Activated CD8-positive, alpha-beta T cell treated with anti-CD3 and anti-CD28 coated beads for 36 hours (primary cell): ENCODE measurements around the gene CLEC16A. TPM values are rescaled to one million over a fixed set of nuclear protein-coding genes. Genes with fewer than 3 reads are reported as not detected.

Experiments
- ATAC-seq: fragments of 200-7000 bp; cut with Tn5 transposase; one replicate; pipeline ENCODE4 v1.10.0; 2021; ENCODE audit warnings: mild to moderate bottlenecking, moderate library complexity
- CTCF ChIA-PET: fragments of 350-600 bp; sonication (Branson Sonifier 250); formaldehyde crosslinking; loops from one replicate; lab custom pipeline; 2021; ENCODE audit warnings: antibody characterized with exemption; lab: Charles Lee
- POLR2A ChIA-PET: fragments of 350-600 bp; sonication (Branson Sonifier 250); formaldehyde crosslinking; loops from one replicate; lab custom pipeline; 2021; ENCODE audit warnings: antibody characterized with exemption; lab: Charles Lee
- DNase-seq: peaks from one replicate; pipeline ENCODE4 v3.0.0-alpha.2; 2020
- H3K27ac Mint-ChIP-seq: one replicate; pipeline ENCODE4 v1.8.0; 2021; ENCODE audit warnings: mild to moderate bottlenecking, mixed read lengths
- H3K27me3 Mint-ChIP-seq: one replicate; pipeline ENCODE4 v1.8.0; 2021; ENCODE audit warnings: mixed read lengths
- H3K36me3 Mint-ChIP-seq: one replicate; pipeline ENCODE4 v1.8.0; 2021; ENCODE audit warnings: low read depth, mixed read lengths
- H3K4me1 Mint-ChIP-seq: one replicate; pipeline ENCODE4 v1.8.0; 2021; ENCODE audit warnings: low read depth, mixed read lengths
- H3K4me3 Mint-ChIP-seq: one replicate; pipeline ENCODE4 v1.8.0; 2021; ENCODE audit warnings: mild to moderate bottlenecking, moderate library complexity, mixed read lengths
- H3K9me3 Mint-ChIP-seq: one replicate; pipeline ENCODE4 v1.8.0; 2021; ENCODE audit warnings: mixed read lengths
- intact Hi-C: fragments of 100-400 bp; cut with micrococcal nuclease; formaldehyde crosslinking; loops from one replicate; pipeline ENCODE4 v1.10.0; 2022
- total RNA-seq, 2 experiments: library from RNA; stranded (reverse); gene quantifications; one replicate each; pipeline ENCODE4 v1.2.3, GENCODE V29; 2021
- TF ChIP-seq, protein P1 (sequence below): fragments of 200-600 bp; IDR thresholded peaks from one replicate; pipeline ENCODE4 v1.8.0; 2022; ENCODE audit warnings: antibody characterized with exemption, mild to moderate bottlenecking

CLEC16A gene
- total RNA-seq, 2 experiments from 2014 or later = 20.4 to 21.7 TPM

DNA sequence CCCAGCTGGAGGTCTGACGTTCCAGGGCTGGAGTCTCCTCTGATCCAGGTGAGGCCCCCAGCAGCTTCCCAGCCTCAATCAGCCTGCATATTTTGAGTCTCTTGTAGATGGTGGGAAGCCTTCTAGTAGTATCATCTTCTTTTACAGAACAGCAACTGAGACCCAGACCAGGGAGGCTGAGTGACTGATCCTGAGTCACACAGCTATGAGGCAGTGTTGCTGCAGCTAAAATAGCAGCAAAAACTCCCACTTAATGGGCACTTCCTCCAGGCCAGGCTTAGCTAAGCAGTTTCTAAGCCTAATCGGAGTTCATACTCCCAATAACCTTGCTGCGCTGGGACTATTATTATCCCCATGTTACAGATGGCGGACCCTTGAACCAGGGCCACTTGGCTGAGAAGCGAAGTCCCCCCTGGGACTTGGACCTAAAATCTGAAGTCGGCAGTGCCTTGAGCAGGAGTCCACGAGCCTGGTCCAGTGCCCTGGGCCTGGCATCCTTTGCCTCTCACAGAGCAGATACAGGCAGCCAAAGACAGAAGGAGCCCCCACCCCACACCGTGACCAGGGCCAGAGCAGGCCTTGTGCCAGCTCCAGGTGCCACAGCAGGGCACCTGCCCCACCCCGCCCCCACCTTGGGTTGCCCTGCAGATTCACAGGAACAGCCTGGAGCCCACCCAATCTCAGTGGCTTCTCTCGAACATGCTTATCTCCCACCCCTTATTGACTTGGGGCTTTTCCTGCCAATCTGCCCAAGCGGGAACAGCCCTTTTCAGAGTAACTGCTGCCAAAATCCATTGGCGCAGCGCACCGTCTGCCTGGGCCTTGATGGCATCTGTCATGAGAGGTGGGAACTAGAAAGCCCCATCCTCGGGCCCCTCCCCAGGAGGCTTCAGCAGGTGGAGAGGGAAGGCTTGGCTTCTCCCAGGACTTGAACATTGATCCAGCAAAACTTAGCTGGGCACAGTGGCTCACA, 246.5 kb downstream of the CLEC16A start:
- Mint-ChIP-seq H3K36me3 (no peaks in the 10 kb centered on the region), H3K4me3 (no peak overlapping the region), H3K27me3 (no peaks in the 10 kb centered on the region), H3K4me1 (peaks cover 19% of the 10 kb centered on the region), H3K27ac (peak overlapping the region; percentile 38), H3K9me3 (no peaks in the 10 kb centered on the region)
- ATAC-seq = peak; percentile 86
- intact Hi-C loops = no loop called here
- POLR2A ChIA-PET = interaction anchor here (0.9 to 2.7 kb wide), 4 partner anchors 8 to 86 kb away, joined by 3 to 12 read pairs (median 6); no protein-coding TSS in a partner anchor
- TF ChIP-seq, protein P1, sequence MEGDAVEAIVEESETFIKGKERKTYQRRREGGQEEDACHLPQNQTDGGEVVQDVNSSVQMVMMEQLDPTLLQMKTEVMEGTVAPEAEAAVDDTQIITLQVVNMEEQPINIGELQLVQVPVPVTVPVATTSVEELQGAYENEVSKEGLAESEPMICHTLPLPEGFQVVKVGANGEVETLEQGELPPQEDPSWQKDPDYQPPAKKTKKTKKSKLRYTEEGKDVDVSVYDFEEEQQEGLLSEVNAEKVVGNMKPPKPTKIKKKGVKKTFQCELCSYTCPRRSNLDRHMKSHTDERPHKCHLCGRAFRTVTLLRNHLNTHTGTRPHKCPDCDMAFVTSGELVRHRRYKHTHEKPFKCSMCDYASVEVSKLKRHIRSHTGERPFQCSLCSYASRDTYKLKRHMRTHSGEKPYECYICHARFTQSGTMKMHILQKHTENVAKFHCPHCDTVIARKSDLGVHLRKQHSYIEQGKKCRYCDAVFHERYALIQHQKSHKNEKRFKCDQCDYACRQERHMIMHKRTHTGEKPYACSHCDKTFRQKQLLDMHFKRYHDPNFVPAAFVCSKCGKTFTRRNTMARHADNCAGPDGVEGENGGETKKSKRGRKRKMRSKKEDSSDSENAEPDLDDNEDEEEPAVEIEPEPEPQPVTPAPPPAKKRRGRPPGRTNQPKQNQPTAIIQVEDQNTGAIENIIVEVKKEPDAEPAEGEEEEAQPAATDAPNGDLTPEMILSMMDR = no peak
- no peak for DNase-seq
- CTCF ChIA-PET = interaction anchor here (0.6 to 2.0 kb wide), 4 partner anchors 18 to 227 kb away, joined by 3 to 4 read pairs (median 4); partner anchors contain the start of gene SOCS1

DNA sequence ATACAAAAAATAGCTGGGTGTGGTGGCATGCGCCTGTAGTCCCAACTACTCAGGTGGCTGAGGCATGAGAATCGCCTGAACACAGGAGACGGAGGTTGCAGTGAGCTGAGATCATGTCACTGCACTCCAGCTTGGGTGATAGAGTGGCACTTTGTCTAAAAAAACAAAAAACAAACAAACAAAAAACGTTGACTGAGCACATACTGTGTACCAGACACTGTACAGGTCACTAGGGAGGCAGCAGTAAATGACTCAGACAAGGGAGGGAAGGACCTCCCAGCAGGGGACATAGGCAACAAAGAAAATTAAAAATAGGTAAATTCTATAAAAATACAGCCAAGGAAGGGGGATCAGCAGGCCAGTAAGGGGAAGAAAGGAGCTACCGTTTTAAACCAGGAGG, 247.3 kb downstream of the CLEC16A start:
- no peak for ATAC-seq
- Mint-ChIP-seq H3K27ac (no peak overlapping the region), H3K36me3 (no peaks in the 10 kb centered on the region), H3K9me3 (no peaks in the 10 kb centered on the region), H3K27me3 (no peaks in the 10 kb centered on the region), H3K4me1 (peaks cover 19% of the 10 kb centered on the region), H3K4me3 (no peak overlapping the region)
- TF ChIP-seq, protein P1 = no peak
- CTCF ChIA-PET = interaction anchor here (1.4 to 2.0 kb wide), 2 partner anchors 64 to 228 kb away, joined by 4 read pairs; partner anchors contain the start of gene SOCS1
- intact Hi-C loops = no loop called here
- no peak for DNase-seq
- POLR2A ChIA-PET = interaction anchor here (1.1 to 1.2 kb wide), 2 partner anchors 16 to 60 kb away, joined by 3 to 5 read pairs; no protein-coding TSS in a partner anchor

DNA sequence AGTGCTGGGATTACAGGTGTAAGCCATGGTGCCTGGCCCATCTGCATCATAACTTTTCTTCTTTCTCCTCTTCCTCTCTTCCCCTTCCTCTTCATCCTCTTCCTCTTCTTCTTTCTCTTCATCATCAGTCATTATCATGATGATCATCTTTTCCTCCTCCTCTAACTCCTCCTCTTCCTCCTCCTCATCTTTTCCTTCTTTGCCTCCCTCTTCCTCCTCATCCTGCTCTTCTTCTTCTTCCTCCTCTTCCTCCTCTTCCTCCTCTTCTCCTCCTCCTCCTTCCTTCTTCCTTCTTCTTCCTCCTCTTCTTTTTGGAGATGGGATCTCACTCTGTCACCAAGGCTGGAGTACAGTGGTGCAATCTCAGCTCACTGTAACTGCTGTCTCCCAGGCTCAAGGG, 249.1 kb downstream of the CLEC16A start:
- no peak overlapping the region for H3K27ac Mint-ChIP-seq
- no peaks in the 10 kb centered on the region for H3K27me3 Mint-ChIP-seq
- CTCF ChIA-PET = interaction anchor here (0.7 to 2.0 kb wide), 3 partner anchors 10 to 230 kb away, joined by 3 to 6 read pairs (median 4); no protein-coding TSS in a partner anchor
- no peak for ATAC-seq
- DNase-seq = no peak
- peaks cover 19% of the 10 kb centered on the region for H3K4me1 Mint-ChIP-seq
- TF ChIP-seq, protein P1 = no peak
- intact Hi-C loops = no loop called here
- H3K36me3 Mint-ChIP-seq = no peaks in the 10 kb centered on the region
- POLR2A ChIA-PET = interaction anchor here (0.8 to 3.7 kb wide), 5 partner anchors 9 to 1521 kb away, joined by 3 to 18 read pairs (median 3); partner anchors contain the start of gene SOCS1
- H3K4me3 Mint-ChIP-seq = no peak overlapping the region
- no peaks in the 10 kb centered on the region for H3K9me3 Mint-ChIP-seq

DNA sequence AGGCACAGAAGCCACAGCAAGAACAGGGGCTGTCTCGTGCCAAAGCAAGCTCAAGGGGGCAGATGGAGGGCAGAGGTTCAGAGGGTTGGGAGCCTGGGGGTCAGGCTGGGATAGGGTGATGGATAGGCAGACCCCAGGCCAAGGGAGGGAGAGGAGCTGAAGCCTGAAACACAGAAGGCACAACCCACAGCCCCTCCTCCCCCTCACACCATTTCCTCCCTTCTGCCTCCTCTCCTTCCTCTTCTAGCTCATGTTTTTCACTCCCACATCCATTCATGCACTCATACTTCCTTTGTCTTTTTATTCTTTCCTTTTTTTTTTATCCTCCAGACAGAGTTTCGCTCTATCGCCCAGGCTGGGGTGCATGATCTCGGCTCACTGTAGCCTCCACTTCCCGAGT, 250.5 kb downstream of the CLEC16A start:
- Mint-ChIP-seq H3K27ac (peak overlapping the region; percentile 79), H3K4me1 (peaks cover 19% of the 10 kb centered on the region), H3K36me3 (no peaks in the 10 kb centered on the region), H3K9me3 (no peaks in the 10 kb centered on the region), H3K27me3 (no peaks in the 10 kb centered on the region), H3K4me3 (no peak overlapping the region)
- DNase-seq (no peak), ATAC-seq (no peak)
- intact Hi-C loops = no loop called here
- TF ChIP-seq, protein P1 = no peak
- CTCF ChIA-PET = interaction anchor here (0.7 to 1.7 kb wide), 4 partner anchors 11 to 412 kb away, joined by 3 to 9 read pairs (median 4); no protein-coding TSS in a partner anchor
- POLR2A ChIA-PET = interaction anchor here (0.7 to 3.7 kb wide), 4 partner anchors 11 to 13 kb away, joined by 3 to 18 read pairs (median 4); no protein-coding TSS in a partner anchor
